Esophagus squamous epithelium (tissue), 4 donors: ENCODE measurements around the gene NSUN3.

ENCODE experiments used
- CTCF ChIP-seq, 6 experiments: fragments of 450-650 bp in 4 of 6; fragments of 200-600 bp in 2 of 6; sonication (generic) in 2 of 6; IDR thresholded peaks; one replicate each; pipeline ENCODE4 v1.5.1; 2016 to 2019; ENCODE audit warnings: antibody characterized with exemption in 6 of 6, mild to moderate bottlenecking in 4 of 6, moderate library complexity in 4 of 6
- POLR2A ChIP-seq, 4 donors: fragments of 450-650 bp; IDR thresholded peaks; one replicate each; pipeline ENCODE4 v1.6.1; 2017; ENCODE audit warnings: antibody characterized with exemption in 4 of 4, mild to moderate bottlenecking in 4 of 4, moderate library complexity in 3 of 4

- TF ChIP-seq CTCF (IDR thresholded peaks at IDR 0.05) (no peak), POLR2A (IDR thresholded peaks at IDR 0.05) (no peak)
Observed at GRCh38 chr3:94026623-94027022, 36.2 kb upstream of the NSUN3 start.
